LNCaP clone FGC (cell line): ENCODE data around the gene FAM89A.

Experiments
- DNase-seq: peaks from one replicate; pipeline ENCODE4 v3.0.0-alpha.2; 2011; ENCODE audit warnings: low read depth
- H3K4me3 ChIP-seq: 2 replicates; pipeline ENCODE4 v1.5.1; 2011; ENCODE audit warnings: mild to moderate bottlenecking, low read depth, low read length, control low read depth
- CTCF ChIP-seq: IDR thresholded peaks from 2 replicates; pipeline ENCODE4 v1.5.1; 2012; ENCODE audit warnings: mild to moderate bottlenecking; ENCODE audit not compliant: control insufficient read depth, insufficient read depth; ENCODE audit errors: extremely low read depth

The FAM89A gene

DNA sequence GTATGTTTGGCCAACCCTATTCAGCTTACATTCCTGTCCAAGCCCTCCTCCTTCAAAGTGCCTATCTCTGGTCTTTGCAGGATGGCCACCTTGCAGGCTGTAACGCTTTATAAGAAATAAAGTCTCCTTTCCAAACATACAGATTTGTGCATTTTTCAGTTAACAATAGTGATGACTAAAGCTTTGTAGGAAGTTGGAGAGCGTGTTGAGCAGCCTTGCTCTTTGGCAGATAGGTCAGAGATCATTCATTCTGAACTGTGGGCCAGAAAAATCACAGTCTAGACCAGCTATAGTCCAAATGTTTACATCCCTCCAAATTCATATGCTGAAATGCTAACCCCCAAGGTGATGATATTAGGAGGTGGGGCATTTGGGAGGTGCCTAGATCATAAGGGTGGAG lies 34.0 kb upstream of the FAM89A start:
- no peak for DNase-seq
- no peak for TF ChIP-seq CTCF
- H3K4me3 ChIP-seq, result no peak overlapping the region

DNA sequence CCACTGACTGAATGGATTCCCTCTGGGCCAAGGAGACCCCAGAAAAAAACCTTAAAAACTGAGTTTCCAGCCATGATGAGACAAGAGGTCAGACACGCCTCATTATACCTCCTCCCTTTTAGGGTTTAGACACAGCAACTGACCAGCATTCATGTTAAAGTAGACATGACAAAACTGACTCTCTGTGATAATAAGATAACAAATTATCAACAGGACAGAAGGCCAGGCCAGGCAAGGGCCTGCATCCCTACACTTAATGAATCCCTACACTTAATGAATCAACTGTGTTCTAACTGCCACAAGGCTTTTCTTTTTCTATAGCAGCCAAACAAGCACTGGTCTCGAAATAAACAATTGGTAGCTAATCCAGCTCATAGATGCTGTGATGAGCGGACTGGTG lies 33.3 kb upstream of the FAM89A start:
- no peak overlapping the region for H3K4me3 ChIP-seq
- DNase-seq, result no peak
- no peak for TF ChIP-seq CTCF

DNA sequence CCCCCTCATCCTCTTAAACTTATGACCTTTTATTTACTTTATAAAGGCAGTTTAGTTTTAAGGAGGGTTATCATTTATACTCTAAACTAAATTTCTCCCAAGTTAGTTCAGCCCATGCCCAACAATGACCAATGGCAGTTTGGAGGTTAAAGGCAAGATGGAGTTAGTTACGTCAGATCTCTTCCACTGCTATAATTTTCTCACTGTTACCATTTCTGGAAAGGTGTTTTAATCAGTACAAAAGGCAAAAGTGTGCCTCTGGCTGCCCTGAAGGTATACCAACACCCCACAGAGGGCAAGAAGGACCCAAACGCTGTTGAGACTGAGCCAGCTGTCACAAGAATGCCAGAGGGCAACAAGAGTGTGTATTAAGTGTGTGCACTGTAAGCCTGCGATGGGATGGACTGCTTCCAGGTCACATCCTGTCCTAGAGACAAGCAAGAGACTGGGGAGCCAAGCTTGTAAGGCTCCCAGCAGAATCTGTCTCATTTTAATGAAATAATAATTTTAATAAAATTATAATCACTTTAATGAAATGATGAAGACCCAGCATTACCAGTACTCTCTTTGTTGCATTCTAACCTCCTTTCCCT lies 32.5 kb upstream of the FAM89A start:
- H3K4me3 ChIP-seq, result no peak overlapping the region
- no peak for TF ChIP-seq CTCF
- DNase-seq, result no peak

DNA sequence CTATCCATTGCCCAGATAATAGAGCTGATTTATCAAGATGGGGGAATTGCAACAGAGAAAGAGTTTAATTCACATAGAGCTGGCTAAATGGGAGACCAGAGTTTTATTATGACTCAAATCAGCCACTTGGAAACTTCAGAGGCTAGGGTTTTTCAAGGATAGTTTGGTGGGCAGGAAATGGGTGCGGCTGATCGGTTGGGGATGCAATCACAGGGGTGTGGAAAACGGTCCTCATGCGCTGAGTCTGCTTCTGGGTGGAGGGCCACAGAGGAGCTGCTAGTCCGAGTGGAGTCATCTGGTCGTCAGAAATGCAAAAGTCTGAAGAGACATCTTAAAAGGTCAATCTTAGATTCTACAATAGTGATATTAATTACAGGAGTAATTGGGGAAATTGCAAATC lies 32.0 kb upstream of the FAM89A start:
- H3K4me3 ChIP-seq, result no peak overlapping the region
- TF ChIP-seq CTCF, result no peak
- DNase-seq, result no peak

GRCh38 chr1:231070758-231071444 lies 30.8 kb upstream of the FAM89A start:
- TF ChIP-seq CTCF, result no peak
- no peak overlapping the region for H3K4me3 ChIP-seq
- no peak for DNase-seq

- no peak overlapping the region for H3K4me3 ChIP-seq
- TF ChIP-seq CTCF, result no peak
- DNase-seq, result no peak
Measured at GRCh38 chr1:231069333-231069732, 29.3 kb upstream of the FAM89A start.

DNA sequence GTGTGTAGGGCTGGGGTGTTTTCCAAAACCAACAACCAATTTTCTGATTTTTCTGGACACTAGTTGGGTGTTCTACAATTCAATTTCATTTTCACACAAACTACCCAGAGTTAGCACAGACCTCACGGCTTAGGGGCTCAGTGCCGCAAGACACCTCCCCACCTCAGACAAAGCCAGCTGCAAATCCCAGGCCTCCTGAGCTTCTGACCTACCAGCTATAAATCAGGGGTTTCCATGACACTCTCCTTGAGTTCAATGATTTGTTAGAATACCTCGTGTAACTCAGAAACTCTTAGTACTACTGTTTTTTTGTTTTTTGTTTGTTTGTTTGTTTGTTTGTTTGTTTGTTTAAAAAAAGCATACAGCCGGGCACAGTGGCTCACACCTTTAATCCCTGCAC lies 28.7 kb upstream of the FAM89A start:
- no peak overlapping the region for H3K4me3 ChIP-seq
- no peak for TF ChIP-seq CTCF
- DNase-seq, result no peak
